SK-N-SH treated with all-trans-retinoic acid at 6 μM for 48 hours (cell line): ENCODE data around the gene LARGE1.

ENCODE experiments used
- BACH2 ChIP-seq: fragments of 250-450 bp; sonication (Bioruptor Pico); IDR thresholded peaks from 2 replicates; pipeline ENCODE4 v1.9.0; 2021; ENCODE audit warnings: mild to moderate bottlenecking, borderline replicate concordance
- CREB5 ChIP-seq: fragments of 250-450 bp; sonication (Bioruptor Pico); IDR thresholded peaks from 2 replicates; pipeline ENCODE4 v1.5.1; 2020; ENCODE audit warnings: low read depth, mild to moderate bottlenecking, moderate library complexity
- CSDC2 ChIP-seq: fragments of 250-450 bp; sonication (Bioruptor Pico); IDR thresholded peaks from 2 replicates; pipeline ENCODE4 v1.5.0; 2020; ENCODE audit warnings: mild to moderate bottlenecking, moderate library complexity
- OSR1 ChIP-seq: fragments of 250-450 bp; sonication (Bioruptor Pico); IDR thresholded peaks from 2 replicates; pipeline ENCODE4 v1.8.0; 2022; ENCODE audit warnings: moderate library complexity, mild to moderate bottlenecking, inconsistent platforms
- PPARA ChIP-seq: fragments of 250-450 bp; sonication (Bioruptor Pico); IDR thresholded peaks from 2 replicates; pipeline ENCODE4 v1.5.0; 2020; ENCODE audit warnings: mild to moderate bottlenecking, borderline replicate concordance
- RARB ChIP-seq: fragments of 250-450 bp; sonication (Bioruptor Pico); IDR thresholded peaks from 2 replicates; pipeline ENCODE4 v1.8.0; 2021; ENCODE audit warnings: mild to moderate bottlenecking, moderate library complexity
- TOX ChIP-seq: fragments of 250-450 bp; sonication (Bioruptor Pico); IDR thresholded peaks from 2 replicates; pipeline ENCODE4 v1.8.0; 2021; ENCODE audit warnings: mild to moderate bottlenecking, moderate library complexity, borderline replicate concordance
- ZFP3 ChIP-seq: fragments of 250-450 bp; sonication (Bioruptor Pico); IDR thresholded peaks from 2 replicates; pipeline ENCODE4 v1.5.0; 2020; ENCODE audit warnings: mild to moderate bottlenecking, moderate library complexity
- ZNF70 ChIP-seq: fragments of 450-650 bp; formaldehyde crosslinking; IDR thresholded peaks from 2 replicates; pipeline ENCODE4 v1.5.0; 2020; ENCODE audit warnings: mild to moderate bottlenecking, moderate library complexity
- TF ChIP-seq, protein P1 (sequence below): fragments of 250-450 bp; sonication (Bioruptor Pico); IDR thresholded peaks from 2 replicates; pipeline ENCODE4 v1.5.1; 2021; ENCODE audit warnings: mild to moderate bottlenecking, moderate library complexity
- TF ChIP-seq, protein P2 (sequence below): fragments of 250-450 bp; sonication (Bioruptor Pico); IDR thresholded peaks from 2 replicates; pipeline ENCODE4 v1.8.0; 2020; ENCODE audit warnings: mild to moderate bottlenecking, moderate library complexity, borderline replicate concordance

GRCh38 chr22:33867118-33867866, 53.0 kb downstream of the LARGE1 start:
- no peak for TF ChIP-seq TOX (CRISPR knock-in tag)
- no peak for TF ChIP-seq CREB5
- no peak for TF ChIP-seq BACH2 (CRISPR knock-in tag)
- TF ChIP-seq ZNF70 (CRISPR knock-in tag): no peak
- no peak for TF ChIP-seq RARB (CRISPR knock-in tag)
- TF ChIP-seq, protein P1, sequence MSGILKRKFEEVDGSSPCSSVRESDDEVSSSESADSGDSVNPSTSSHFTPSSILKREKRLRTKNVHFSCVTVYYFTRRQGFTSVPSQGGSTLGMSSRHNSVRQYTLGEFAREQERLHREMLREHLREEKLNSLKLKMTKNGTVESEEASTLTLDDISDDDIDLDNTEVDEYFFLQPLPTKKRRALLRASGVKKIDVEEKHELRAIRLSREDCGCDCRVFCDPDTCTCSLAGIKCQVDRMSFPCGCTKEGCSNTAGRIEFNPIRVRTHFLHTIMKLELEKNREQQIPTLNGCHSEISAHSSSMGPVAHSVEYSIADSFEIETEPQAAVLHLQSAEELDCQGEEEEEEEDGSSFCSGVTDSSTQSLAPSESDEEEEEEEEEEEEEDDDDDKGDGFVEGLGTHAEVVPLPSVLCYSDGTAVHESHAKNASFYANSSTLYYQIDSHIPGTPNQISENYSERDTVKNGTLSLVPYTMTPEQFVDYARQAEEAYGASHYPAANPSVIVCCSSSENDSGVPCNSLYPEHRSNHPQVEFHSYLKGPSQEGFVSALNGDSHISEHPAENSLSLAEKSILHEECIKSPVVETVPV (CRISPR knock-in tag): no peak
- no peak for TF ChIP-seq ZFP3 (CRISPR knock-in tag)
- no peak for TF ChIP-seq CSDC2
- no peak for TF ChIP-seq OSR1 (CRISPR knock-in tag)
- TF ChIP-seq, protein P2, sequence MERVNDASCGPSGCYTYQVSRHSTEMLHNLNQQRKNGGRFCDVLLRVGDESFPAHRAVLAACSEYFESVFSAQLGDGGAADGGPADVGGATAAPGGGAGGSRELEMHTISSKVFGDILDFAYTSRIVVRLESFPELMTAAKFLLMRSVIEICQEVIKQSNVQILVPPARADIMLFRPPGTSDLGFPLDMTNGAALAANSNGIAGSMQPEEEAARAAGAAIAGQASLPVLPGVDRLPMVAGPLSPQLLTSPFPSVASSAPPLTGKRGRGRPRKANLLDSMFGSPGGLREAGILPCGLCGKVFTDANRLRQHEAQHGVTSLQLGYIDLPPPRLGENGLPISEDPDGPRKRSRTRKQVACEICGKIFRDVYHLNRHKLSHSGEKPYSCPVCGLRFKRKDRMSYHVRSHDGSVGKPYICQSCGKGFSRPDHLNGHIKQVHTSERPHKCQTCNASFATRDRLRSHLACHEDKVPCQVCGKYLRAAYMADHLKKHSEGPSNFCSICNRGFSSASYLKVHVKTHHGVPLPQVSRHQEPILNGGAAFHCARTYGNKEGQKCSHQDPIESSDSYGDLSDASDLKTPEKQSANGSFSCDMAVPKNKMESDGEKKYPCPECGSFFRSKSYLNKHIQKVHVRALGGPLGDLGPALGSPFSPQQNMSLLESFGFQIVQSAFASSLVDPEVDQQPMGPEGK (CRISPR knock-in tag): no peak
- TF ChIP-seq PPARA (CRISPR knock-in tag): no peak
